ENCODE data around the gene PHC2. TPM values are rescaled to one million over a fixed set of nuclear protein-coding genes. Genes with fewer than 3 reads are reported as not detected.

The PHC2 gene
- total RNA-seq, 6 donors from 2014 or later: 103 to 173 (median 129) TPM

- Histone ChIP-seq H3K36me3 (no peaks in the 10 kb centered on the region), H3K27ac (no peak overlapping the region), H3K9me3 (no peaks in the 10 kb centered on the region), H3K27me3 (no peaks in the 10 kb centered on the region), H3K4me1 (peaks cover 0 to 25% (median 12%) of the 10 kb centered on the region in 4 donors), H3K4me3 (no peak overlapping the region)
- DNase-seq: peak in 1 of 2 donors; percentile 46
- TF ChIP-seq EP300 (IDR thresholded peaks at IDR 0.05) (no peak), POLR2AphosphoS5 (IDR thresholded peaks at IDR 0.05) (no peak), CTCF (IDR thresholded peaks at IDR 0.05) (no peak), POLR2A (IDR thresholded peaks at IDR 0.05) (no peak)
- no peak for ATAC-seq (ENCODE audit: low FRiP score in 2 of 2)
- 98 to 99% methylated on average over 7 to 9 of the region's 9 CpGs for WGBS, 2 donors
Observed at GRCh38 chr1:33375316-33375715, 55.6 kb downstream of the PHC2 start.

- TF ChIP-seq POLR2AphosphoS5 (IDR thresholded peaks at IDR 0.05) (no peak), POLR2A (IDR thresholded peaks at IDR 0.05) (no peak), EP300 (IDR thresholded peaks at IDR 0.05) (no peak), CTCF (IDR thresholded peaks at IDR 0.05) (no peak)
- Histone ChIP-seq H3K36me3 (no peaks in the 10 kb centered on the region), H3K9me3 (no peaks in the 10 kb centered on the region), H3K4me3 (no peak overlapping the region), H3K27ac (no peak overlapping the region), H3K4me1 (peaks cover 0 to 19% (median 9%) of the 10 kb centered on the region in 4 donors), H3K27me3 (no peaks in the 10 kb centered on the region)
- DNase-seq (no peak), ATAC-seq (ENCODE audit: low FRiP score in 2 of 2) (peak in 1 of 2 donors; percentile 68)
- WGBS, 2 donors: 87 to 90% methylated on average over 5 of the region's 5 CpGs
Observed at GRCh38 chr1:33374336-33375105, 56.4 kb downstream of the PHC2 start.

- DNase-seq (no peak), ATAC-seq (ENCODE audit: low FRiP score in 2 of 2) (no peak)
- no peak overlapping the region for H3K4me3 ChIP-seq
- H3K9me3 ChIP-seq: no peaks in the 10 kb centered on the region
- no peaks in the 10 kb centered on the region for H3K36me3 ChIP-seq
- H3K27ac ChIP-seq: no peak overlapping the region
- peaks cover 0 to 13% (median 8%) of the 10 kb centered on the region in 4 donors for H3K4me1 ChIP-seq
- H3K27me3 ChIP-seq: no peaks in the 10 kb centered on the region
- no peak for TF ChIP-seq POLR2A (IDR thresholded peaks at IDR 0.05)
- no peak for TF ChIP-seq EP300 (IDR thresholded peaks at IDR 0.05)
- TF ChIP-seq POLR2AphosphoS5 (IDR thresholded peaks at IDR 0.05): no peak
- WGBS, 2 donors: 83 to 89% methylated on average over 4 of the region's 4 CpGs
Observed at GRCh38 chr1:33373606-33374005, 57.3 kb downstream of the PHC2 start.

GRCh38 chr1:33372677-33373076 lies 58.2 kb downstream of the PHC2 start:
- DNase-seq: no peak
- H3K27ac ChIP-seq: no peak overlapping the region
- ATAC-seq (ENCODE audit: low FRiP score in 2 of 2): no peak
- WGBS, 2 donors: 93 to 96% methylated on average over 4 of the region's 4 CpGs
- no peaks in the 10 kb centered on the region for H3K27me3 ChIP-seq
- no peak overlapping the region for H3K4me3 ChIP-seq
- H3K9me3 ChIP-seq: no peaks in the 10 kb centered on the region
- TF ChIP-seq POLR2A (IDR thresholded peaks at IDR 0.05) (no peak), POLR2AphosphoS5 (IDR thresholded peaks at IDR 0.05) (no peak)
- no peaks in the 10 kb centered on the region for H3K36me3 ChIP-seq
- peaks cover 0 to 12% (median 8%) of the 10 kb centered on the region in 4 donors for H3K4me1 ChIP-seq

GRCh38 chr1:33372162-33372561 lies 58.7 kb downstream of the PHC2 start:
- no peak overlapping the region for H3K27ac ChIP-seq
- no peaks in the 10 kb centered on the region for H3K36me3 ChIP-seq
- peak in 1 of 2 donors; percentile 69 for DNase-seq
- no peak overlapping the region for H3K4me3 ChIP-seq
- 97 to 99% methylated on average over 12 of the region's 12 CpGs for WGBS, 2 donors
- no peaks in the 10 kb centered on the region for H3K9me3 ChIP-seq
- TF ChIP-seq POLR2A (IDR thresholded peaks at IDR 0.05): no peak
- no peak for TF ChIP-seq POLR2AphosphoS5 (IDR thresholded peaks at IDR 0.05)
- no peak for TF ChIP-seq EP300 (IDR thresholded peaks at IDR 0.05)
- TF ChIP-seq CTCF (IDR thresholded peaks at IDR 0.05): no peak
- no peaks in the 10 kb centered on the region for H3K27me3 ChIP-seq
- peaks cover 3 to 12% (median 8%) of the 10 kb centered on the region in 4 donors for H3K4me1 ChIP-seq
- ATAC-seq (ENCODE audit: low FRiP score in 2 of 2): no peak
